ENCODE data around the gene HSF2BP. TPM values are rescaled to one million over a fixed set of nuclear protein-coding genes. Genes with fewer than 3 reads are reported as not detected.
A peak's percentile ranks its signal among the peaks of the same experiment; 100 is the strongest.

The HSF2BP gene
- total RNA-seq, 1 experiment from 2014 or later = 0.52 TPM

DNA sequence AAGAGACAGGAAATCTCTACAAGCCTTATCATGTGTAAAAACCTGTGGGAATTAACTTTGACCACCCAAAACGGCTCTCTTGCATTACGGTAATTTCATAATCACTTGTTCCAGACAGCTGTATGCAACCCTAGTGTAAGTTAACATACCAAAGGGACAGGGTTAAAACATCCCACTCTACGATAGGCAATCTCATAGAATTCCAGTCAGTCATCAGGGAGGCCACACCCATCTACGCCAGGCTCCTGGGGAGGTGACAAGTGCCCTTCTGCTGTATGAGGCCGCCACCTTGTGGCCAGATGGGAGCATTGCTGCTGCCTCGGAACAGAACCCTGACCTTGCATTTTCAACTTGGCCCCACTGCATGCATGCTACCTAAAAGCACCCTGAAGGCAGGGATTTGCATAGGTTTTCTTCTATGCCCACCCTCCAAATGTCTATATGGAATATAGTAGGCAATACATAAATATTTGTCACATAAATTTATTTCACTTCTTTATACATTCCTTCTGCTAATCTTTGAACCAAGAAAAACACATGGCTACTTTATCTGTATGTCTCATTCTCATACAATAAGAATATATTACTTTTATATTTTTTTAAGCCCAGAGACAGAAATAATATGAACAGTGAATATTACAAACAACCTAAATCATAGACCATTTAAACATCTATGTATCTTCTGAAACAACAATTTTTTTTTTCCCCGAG, 12.6 kb downstream of the HSF2BP start:
- DNase-seq = peak; percentile 90
- H3K36me3 ChIP-seq (replicated peaks; ENCODE audit: control insufficient read depth, insufficient read depth, low read length) = no peaks in the 10 kb centered on the region
- H3K4me3 ChIP-seq (ENCODE audit: insufficient read depth, low read depth, low read length) = no peak overlapping the region
- no peaks in the 10 kb centered on the region for H3K27me3 ChIP-seq (ENCODE audit: control insufficient read depth, insufficient read depth, low read length)

DNA sequence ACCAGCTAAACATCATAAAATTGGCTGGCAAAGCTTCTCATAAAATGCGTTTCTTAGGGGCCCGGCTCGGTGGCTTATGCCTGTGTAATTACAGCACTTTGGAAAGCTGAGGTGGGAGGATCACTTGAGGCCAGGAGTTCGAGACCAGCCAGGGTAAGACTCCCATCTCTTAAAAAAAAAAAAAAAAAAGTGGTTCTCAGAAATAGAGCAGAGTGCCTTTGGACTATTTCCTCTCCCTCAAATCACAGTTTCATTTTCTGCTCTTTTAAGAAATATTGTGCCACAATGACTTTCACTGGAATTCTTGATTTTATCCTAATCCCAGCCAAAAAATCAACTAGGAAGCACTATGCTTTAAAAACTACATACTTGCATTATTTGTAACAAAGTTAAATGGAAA, 13.3 kb downstream of the HSF2BP start:
- Histone ChIP-seq H3K36me3 (replicated peaks; ENCODE audit: control insufficient read depth, insufficient read depth, low read length) (no peaks in the 10 kb centered on the region), H3K27me3 (ENCODE audit: control insufficient read depth, insufficient read depth, low read length) (no peaks in the 10 kb centered on the region), H3K4me3 (ENCODE audit: insufficient read depth, low read depth, low read length) (no peak overlapping the region)
- no peak for DNase-seq

DNA sequence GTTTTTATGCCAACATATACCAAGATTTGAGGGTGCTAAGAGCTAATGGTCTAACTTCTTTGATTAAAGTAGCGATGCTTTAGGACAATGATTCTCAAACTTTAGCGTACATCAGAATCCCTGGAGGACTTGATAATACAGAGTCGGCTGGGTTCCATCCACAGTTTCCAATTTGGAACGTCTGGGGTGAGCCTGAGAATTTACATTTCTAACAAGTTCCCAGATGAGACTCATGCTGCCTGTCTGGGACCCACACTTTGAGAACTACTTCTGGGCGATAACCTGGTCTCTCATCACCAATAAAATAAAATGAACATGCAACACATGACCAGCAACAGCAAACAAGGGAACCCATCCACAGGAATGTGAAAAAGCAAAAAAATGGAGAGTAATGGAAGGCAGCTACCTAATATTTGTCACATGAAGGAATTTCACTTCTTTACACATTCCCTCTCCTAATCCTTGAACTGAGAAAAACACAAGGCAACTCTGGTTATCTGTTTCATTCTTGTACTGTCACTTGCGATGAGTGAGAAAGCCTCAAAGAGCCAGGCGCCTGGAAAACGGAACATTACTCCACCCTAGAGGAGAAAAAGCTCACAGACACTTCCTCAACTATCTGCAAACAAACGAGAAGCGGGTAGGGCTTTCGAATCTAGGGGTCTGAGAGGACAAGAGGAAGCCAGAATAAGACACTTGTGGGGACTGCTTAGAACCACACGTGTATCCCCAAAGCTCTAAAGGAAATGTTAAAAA, 14.0 kb downstream of the HSF2BP start:
- no peaks in the 10 kb centered on the region for H3K27me3 ChIP-seq (ENCODE audit: control insufficient read depth, insufficient read depth, low read length)
- peak; percentile 67 for DNase-seq
- H3K36me3 ChIP-seq (replicated peaks; ENCODE audit: control insufficient read depth, insufficient read depth, low read length) = no peaks in the 10 kb centered on the region
- no peak overlapping the region for H3K4me3 ChIP-seq (ENCODE audit: insufficient read depth, low read depth, low read length)

DNA sequence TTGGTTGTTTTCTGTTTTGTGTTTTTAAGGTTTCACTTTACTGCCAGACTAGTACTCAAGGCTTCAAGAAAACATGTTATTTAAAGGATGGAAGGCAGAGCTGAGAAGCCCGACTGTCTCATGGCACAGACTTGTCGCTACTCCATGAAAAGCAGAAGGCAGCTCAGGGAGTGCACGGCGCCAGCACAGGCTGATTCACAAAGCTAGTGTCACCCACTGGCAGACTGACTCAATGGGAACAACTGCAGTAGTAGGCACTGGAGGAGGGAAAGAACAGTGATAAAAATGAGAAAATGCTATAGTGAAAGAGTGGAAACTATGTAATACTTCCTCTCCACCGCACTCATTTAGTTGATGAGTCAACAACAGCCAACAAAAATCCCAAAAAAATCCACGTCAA, 14.7 kb downstream of the HSF2BP start:
- Histone ChIP-seq H3K36me3 (replicated peaks; ENCODE audit: control insufficient read depth, insufficient read depth, low read length) (no peaks in the 10 kb centered on the region), H3K27me3 (ENCODE audit: control insufficient read depth, insufficient read depth, low read length) (no peaks in the 10 kb centered on the region), H3K4me3 (ENCODE audit: insufficient read depth, low read depth, low read length) (no peak overlapping the region)
- no peak for DNase-seq

DNA sequence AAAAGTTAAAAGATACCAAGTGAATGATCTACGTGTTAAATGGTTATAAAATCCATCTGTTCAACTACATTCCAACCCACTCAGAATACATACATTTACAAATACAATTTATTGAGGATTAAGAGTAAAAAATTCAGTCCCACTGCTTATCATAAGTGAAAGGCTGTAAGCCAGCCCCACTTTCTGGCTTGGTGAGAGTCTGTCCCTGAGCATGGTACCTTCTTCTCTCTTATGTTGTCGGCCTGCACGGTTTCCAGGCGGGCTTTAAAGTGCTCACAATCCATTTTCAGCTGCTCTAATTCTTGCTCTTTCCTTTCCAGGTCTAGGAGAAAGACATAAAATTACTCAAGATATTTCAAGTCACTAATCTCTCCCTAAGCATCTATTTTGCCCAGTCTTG, 15.2 kb downstream of the HSF2BP start:
- DNase-seq = no peak
- no peaks in the 10 kb centered on the region for H3K27me3 ChIP-seq (ENCODE audit: control insufficient read depth, insufficient read depth, low read length)
- no peak overlapping the region for H3K4me3 ChIP-seq (ENCODE audit: insufficient read depth, low read depth, low read length)
- no peaks in the 10 kb centered on the region for H3K36me3 ChIP-seq (replicated peaks; ENCODE audit: control insufficient read depth, insufficient read depth, low read length)

DNA sequence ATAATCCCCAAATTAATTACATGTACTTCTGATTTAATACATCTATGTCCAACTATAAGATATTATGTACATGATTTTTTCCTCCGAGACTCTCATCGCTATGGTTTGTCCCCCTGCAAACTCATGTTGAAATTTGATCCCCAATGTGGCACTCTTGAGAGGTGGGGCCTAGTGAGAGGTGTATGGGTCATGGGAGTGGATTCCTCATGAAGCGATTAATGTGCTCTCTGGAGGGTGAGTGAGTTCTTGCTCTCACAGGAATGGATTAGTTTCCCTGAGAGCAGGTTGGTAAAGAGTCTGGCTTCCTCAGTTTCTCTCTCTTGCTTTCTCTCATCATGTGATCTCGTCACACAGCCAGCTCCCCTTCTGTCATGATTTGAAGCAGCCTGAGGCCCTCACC, 16.1 kb downstream of the HSF2BP start:
- Histone ChIP-seq H3K36me3 (replicated peaks; ENCODE audit: control insufficient read depth, insufficient read depth, low read length) (no peaks in the 10 kb centered on the region), H3K4me3 (ENCODE audit: insufficient read depth, low read depth, low read length) (no peak overlapping the region), H3K27me3 (ENCODE audit: control insufficient read depth, insufficient read depth, low read length) (no peaks in the 10 kb centered on the region)
- DNase-seq = no peak

DNA sequence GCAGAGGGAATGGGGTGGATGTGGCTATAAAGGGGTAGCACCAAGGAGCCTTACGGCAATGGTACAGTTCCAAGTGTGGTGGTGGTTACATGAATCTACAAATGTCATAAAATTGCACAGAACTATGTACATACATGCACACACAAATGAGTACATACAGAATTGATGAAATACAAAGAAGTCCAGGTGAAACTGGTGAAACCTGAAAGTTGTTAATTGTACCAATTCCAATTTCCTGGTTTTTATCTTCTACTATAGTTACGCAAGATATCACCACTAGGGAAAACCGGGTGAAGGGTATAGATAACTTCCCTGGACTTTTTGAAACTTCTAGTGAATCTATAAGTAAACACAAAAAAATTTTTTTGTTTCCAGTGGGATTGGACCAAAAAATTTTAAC, 18.9 kb downstream of the HSF2BP start:
- no peaks in the 10 kb centered on the region for H3K36me3 ChIP-seq (replicated peaks; ENCODE audit: control insufficient read depth, insufficient read depth, low read length)
- DNase-seq = no peak
- H3K4me3 ChIP-seq (ENCODE audit: insufficient read depth, low read depth, low read length) = no peak overlapping the region
- no peaks in the 10 kb centered on the region for H3K27me3 ChIP-seq (ENCODE audit: control insufficient read depth, insufficient read depth, low read length)

DNA sequence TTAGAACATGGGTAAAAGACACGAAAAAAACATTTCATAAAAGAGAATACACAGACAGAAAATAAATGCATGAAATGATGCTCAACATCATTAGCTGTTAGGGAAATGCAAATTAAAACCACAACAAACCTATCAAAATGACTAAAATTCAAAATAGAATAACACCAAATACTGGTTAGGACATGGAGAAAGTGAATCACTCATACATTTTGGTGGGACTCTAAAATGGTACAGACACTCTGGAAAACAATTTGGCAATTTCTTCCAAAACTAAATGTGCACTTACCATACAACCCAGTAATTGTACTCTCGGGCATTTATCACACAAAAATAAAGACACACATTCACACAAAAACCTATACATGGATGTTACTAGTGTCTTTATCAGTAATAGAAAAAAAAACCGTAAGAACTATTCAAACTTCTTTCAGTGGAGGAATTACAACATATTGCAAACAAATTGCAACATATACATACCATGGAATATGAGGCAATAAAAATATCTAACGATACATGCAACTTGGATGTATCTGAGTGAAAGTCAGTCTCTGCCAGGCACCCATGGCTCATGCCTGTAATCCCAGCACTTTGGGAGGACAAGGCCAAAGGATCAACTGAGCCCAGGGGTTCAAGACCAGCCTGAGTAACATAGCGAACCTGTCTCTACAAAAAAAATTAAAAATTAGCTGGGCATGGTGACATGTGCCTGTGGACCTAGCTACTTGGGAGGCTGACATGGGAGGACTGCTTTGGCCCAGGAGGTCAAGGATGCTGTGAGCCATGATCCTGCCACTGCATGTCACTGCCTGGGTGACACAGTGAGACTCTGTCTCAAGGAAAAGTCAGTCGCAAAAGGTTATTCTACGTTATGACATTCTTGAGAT, 19.6 kb downstream of the HSF2BP start:
- Histone ChIP-seq H3K4me3 (ENCODE audit: insufficient read depth, low read depth, low read length) (no peak overlapping the region), H3K27me3 (ENCODE audit: control insufficient read depth, insufficient read depth, low read length) (no peaks in the 10 kb centered on the region), H3K36me3 (replicated peaks; ENCODE audit: control insufficient read depth, insufficient read depth, low read length) (no peaks in the 10 kb centered on the region)
- DNase-seq = no peak

DNA sequence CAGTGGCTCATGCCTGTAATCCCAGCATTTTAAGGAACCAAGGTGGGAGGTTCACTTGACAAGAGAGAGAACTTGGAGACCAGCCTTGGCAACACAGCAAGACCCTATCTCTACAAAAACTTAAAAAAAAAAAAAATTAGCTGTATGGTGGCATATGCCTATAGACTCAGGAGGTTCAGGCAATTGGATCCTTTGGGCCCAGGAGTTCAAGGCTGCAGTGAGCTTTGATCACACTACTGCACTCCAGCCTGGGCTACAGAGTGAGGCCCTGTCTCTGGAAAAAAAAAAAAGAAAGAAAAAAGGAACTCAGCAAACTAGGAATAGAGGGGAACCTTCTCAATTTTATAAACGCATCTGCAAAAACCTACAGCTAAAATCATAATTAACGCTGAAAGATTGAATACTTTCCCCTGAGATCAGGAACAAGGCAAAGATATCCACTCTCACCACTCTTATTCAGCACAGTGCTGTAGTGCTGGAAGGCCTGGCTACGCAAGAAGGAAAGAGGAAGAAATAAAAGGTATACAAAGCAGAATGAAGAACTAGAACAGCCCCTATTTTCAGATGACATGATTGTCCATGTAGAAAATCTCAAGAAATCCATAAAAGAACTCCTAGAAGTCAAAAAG, 21.6 kb downstream of the HSF2BP start:
- no peaks in the 10 kb centered on the region for H3K36me3 ChIP-seq (replicated peaks; ENCODE audit: control insufficient read depth, insufficient read depth, low read length)
- H3K4me3 ChIP-seq (ENCODE audit: insufficient read depth, low read depth, low read length) = no peak overlapping the region
- H3K27me3 ChIP-seq (ENCODE audit: control insufficient read depth, insufficient read depth, low read length) = no peaks in the 10 kb centered on the region
- DNase-seq = no peak

DNA sequence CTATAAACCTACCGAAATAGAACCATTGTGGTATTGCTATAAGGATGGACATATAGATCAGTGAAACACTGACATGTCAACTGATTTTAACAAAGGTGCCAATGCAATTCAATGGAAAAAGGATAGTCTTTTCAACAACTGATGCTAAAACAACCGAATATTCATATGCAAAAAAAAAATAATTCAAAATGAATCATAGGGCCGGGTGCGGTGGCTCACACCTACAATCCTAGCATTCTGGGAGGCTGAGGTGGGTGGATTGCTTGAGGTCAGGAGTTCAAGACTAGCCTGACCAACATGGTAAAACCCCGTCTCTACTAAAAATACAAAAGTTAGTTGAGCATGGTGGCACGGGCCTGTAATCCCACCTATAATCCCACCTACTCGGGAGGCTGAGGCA, 23.9 kb downstream of the HSF2BP start:
- no peaks in the 10 kb centered on the region for H3K27me3 ChIP-seq (ENCODE audit: control insufficient read depth, insufficient read depth, low read length)
- no peaks in the 10 kb centered on the region for H3K36me3 ChIP-seq (replicated peaks; ENCODE audit: control insufficient read depth, insufficient read depth, low read length)
- no peak for DNase-seq
- H3K4me3 ChIP-seq (ENCODE audit: insufficient read depth, low read depth, low read length) = no peak overlapping the region

DNA sequence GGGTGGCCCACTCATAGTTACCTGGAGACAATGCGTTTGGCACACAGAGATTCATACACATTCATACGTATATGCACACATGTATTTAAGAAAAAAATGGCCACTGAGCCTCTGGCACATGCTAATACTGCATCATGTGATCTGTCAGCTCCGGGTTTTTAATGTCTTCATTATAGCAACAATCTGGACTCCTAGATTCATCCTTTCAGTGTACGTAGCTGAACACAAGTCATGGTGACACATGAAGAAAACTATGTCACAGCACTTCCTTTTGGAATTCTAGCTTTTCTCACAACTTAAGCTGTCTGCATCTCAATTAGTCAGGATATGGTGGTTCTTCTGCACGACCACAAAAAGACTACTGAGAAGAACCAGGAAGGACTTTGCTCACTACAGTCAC, 24.7 kb downstream of the HSF2BP start:
- H3K36me3 ChIP-seq (replicated peaks; ENCODE audit: control insufficient read depth, insufficient read depth, low read length) = no peaks in the 10 kb centered on the region
- H3K27me3 ChIP-seq (ENCODE audit: control insufficient read depth, insufficient read depth, low read length) = no peaks in the 10 kb centered on the region
- DNase-seq = no peak
- no peak overlapping the region for H3K4me3 ChIP-seq (ENCODE audit: insufficient read depth, low read depth, low read length)

DNA sequence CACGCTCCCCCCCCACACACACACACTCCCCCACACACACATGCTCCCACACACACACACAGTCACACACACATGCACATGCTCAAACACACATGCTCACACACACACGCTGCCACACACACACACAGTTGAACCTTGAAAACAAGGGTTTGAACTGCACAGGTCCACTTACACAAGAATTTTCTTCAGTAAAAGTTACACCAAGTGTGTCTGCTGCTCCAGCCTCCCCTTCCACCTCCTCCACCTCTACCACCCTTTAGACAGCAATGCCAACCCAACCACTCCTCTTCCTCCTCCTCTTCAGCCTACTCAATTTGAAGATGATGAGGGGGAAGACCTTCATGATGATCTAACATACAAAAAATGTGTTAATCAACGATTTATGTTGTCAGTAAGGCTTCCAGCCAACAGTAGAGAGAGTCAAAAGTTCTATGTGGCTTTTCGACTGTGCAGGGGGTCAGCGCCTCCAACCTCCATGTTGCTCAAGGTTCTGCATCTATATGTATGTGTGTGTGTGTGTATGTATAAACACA, 26.8 kb downstream of the HSF2BP start:
- DNase-seq = no peak
- Histone ChIP-seq H3K27me3 (ENCODE audit: control insufficient read depth, insufficient read depth, low read length) (no peaks in the 10 kb centered on the region), H3K4me3 (ENCODE audit: insufficient read depth, low read depth, low read length) (no peak overlapping the region), H3K36me3 (replicated peaks; ENCODE audit: control insufficient read depth, insufficient read depth, low read length) (no peaks in the 10 kb centered on the region)

DNA sequence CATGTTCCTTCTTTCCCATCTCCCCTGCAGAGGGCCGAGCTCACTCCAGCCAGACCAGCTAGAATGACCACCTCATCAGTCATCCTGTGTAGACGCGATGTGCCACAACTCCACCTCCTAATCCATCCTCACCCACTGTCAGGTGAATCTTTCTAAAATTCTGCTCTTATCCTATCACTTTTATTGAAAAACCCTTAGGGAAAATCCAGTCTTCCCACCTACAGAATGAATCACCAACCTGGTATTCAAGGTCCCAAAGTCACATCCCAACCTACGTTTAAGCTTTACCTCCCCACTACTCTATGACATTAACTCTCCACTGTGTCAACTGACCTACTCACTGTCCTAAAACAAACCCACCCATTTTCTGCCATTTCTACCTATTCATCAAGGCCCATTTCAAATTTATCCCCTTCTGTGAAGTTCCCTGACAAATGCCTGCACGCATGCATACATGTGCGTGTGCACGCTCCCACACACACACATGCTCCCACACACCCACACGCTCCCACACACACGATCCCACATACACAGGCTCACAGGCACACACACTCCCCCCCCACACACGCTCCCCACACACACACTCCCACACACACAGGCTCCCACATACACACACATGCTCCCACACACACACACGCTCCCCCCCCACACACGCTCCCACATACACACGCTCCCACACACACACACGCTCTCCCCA, 27.7 kb downstream of the HSF2BP start:
- DNase-seq = no peak
- no peaks in the 10 kb centered on the region for H3K36me3 ChIP-seq (replicated peaks; ENCODE audit: control insufficient read depth, insufficient read depth, low read length)
- H3K27me3 ChIP-seq (ENCODE audit: control insufficient read depth, insufficient read depth, low read length) = no peaks in the 10 kb centered on the region
- H3K4me3 ChIP-seq (ENCODE audit: insufficient read depth, low read depth, low read length) = no peak overlapping the region

DNA sequence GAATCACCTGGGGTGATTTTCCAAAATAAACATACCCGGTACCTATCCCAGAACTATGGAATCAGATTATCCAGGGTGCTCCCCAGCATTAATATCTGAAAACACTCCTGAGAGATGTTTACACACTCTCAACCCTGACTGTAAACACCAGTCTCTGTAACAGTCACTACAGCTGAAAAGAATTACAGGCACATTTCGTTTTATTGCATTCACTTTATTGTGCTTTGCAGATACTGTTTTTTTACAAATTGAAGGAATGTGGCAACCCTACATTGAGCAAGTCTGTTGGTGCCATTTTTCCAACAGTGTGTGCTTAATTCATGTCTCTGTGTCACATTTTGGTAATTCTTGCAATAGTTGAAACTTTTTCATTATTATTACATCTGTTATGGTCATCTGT, 31.8 kb downstream of the HSF2BP start:
- DNase-seq = no peak

More for the DNA sequence above, 31.8 kb downstream of the HSF2BP start:
- Histone ChIP-seq H3K36me3 (replicated peaks; ENCODE audit: control insufficient read depth, insufficient read depth, low read length) (no peaks in the 10 kb centered on the region), H3K27me3 (ENCODE audit: control insufficient read depth, insufficient read depth, low read length) (no peaks in the 10 kb centered on the region), H3K4me3 (ENCODE audit: insufficient read depth, low read depth, low read length) (no peak overlapping the region)
